Activated CD8-positive, alpha-beta T cell treated with anti-CD3 and anti-CD28 coated beads for 36 hours (primary cell): Measurements from ENCODE around the gene PPP1R27. TPM values are rescaled to one million over a fixed set of nuclear protein-coding genes. Genes with fewer than 3 reads are reported as not detected.

Experiments used
- ATAC-seq: fragments of 200-7000 bp; cut with Tn5 transposase; one replicate; pipeline ENCODE4 v1.10.0; 2021; ENCODE audit warnings: mild to moderate bottlenecking, moderate library complexity
- CTCF ChIA-PET: fragments of 350-600 bp; sonication (Branson Sonifier 250); formaldehyde crosslinking; loops from one replicate; lab custom pipeline; 2021; ENCODE audit warnings: antibody characterized with exemption; lab: Charles Lee
- POLR2A ChIA-PET: fragments of 350-600 bp; sonication (Branson Sonifier 250); formaldehyde crosslinking; loops from one replicate; lab custom pipeline; 2021; ENCODE audit warnings: antibody characterized with exemption; lab: Charles Lee
- DNase-seq: peaks from one replicate; pipeline ENCODE4 v3.0.0-alpha.2; 2020
- H3K27ac Mint-ChIP-seq: one replicate; pipeline ENCODE4 v1.8.0; 2021; ENCODE audit warnings: mild to moderate bottlenecking, mixed read lengths
- H3K27me3 Mint-ChIP-seq: one replicate; pipeline ENCODE4 v1.8.0; 2021; ENCODE audit warnings: mixed read lengths
- H3K36me3 Mint-ChIP-seq: one replicate; pipeline ENCODE4 v1.8.0; 2021; ENCODE audit warnings: low read depth, mixed read lengths
- H3K4me1 Mint-ChIP-seq: one replicate; pipeline ENCODE4 v1.8.0; 2021; ENCODE audit warnings: low read depth, mixed read lengths
- H3K4me3 Mint-ChIP-seq: one replicate; pipeline ENCODE4 v1.8.0; 2021; ENCODE audit warnings: mild to moderate bottlenecking, moderate library complexity, mixed read lengths
- H3K9me3 Mint-ChIP-seq: one replicate; pipeline ENCODE4 v1.8.0; 2021; ENCODE audit warnings: mixed read lengths
- intact Hi-C: fragments of 100-400 bp; cut with micrococcal nuclease; formaldehyde crosslinking; loops from one replicate; pipeline ENCODE4 v1.10.0; 2022
- total RNA-seq, 2 experiments: library from RNA; stranded (reverse); gene quantifications; one replicate each; pipeline ENCODE4 v1.2.3, GENCODE V29; 2021
- TF ChIP-seq, protein P1 (sequence below): fragments of 200-600 bp; IDR thresholded peaks from one replicate; pipeline ENCODE4 v1.8.0; 2022; ENCODE audit warnings: antibody characterized with exemption, mild to moderate bottlenecking

PPP1R27 gene
- total RNA-seq, 2 experiments from 2014 or later, result not detected

DNA sequence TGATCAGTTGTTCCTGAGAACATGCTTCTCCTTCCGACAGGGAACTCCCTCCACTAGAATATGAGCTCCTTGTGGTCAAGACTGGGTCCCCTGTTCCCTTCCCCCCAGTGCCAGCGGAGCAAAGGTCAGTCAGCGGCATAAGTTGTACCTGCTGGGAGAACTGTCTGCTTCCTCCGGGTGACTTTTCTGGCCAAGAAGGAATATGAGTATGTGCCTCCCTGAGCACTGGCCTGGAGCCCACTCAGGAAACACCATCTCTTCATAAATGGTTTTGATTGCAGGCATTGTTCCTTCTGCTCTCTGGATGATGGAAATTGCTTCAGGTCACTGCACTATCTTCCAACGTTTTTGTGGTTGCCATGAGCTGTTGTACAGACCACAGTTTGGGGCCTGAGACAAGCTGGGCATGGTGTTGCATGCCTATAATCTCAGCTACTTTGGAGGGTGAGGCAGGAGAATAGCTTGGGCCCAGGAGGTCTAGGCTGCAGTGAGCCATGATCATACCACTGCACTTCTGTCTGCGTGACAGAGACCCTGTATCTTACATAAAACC, 28.3 kb upstream of the PPP1R27 start:
- intact Hi-C loops, result no loop called here
- H3K9me3 Mint-ChIP-seq, result no peaks in the 10 kb centered on the region
- H3K27ac Mint-ChIP-seq, result peak overlapping the region; percentile 85
- peaks cover 47% of the 10 kb centered on the region for H3K4me1 Mint-ChIP-seq
- TF ChIP-seq, protein P1, sequence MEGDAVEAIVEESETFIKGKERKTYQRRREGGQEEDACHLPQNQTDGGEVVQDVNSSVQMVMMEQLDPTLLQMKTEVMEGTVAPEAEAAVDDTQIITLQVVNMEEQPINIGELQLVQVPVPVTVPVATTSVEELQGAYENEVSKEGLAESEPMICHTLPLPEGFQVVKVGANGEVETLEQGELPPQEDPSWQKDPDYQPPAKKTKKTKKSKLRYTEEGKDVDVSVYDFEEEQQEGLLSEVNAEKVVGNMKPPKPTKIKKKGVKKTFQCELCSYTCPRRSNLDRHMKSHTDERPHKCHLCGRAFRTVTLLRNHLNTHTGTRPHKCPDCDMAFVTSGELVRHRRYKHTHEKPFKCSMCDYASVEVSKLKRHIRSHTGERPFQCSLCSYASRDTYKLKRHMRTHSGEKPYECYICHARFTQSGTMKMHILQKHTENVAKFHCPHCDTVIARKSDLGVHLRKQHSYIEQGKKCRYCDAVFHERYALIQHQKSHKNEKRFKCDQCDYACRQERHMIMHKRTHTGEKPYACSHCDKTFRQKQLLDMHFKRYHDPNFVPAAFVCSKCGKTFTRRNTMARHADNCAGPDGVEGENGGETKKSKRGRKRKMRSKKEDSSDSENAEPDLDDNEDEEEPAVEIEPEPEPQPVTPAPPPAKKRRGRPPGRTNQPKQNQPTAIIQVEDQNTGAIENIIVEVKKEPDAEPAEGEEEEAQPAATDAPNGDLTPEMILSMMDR, result no peak
- ChIA-PET CTCF (interaction anchor here (1.1 kb wide), 1 partner anchor 10 kb away, joined by 3 read pairs; no protein-coding TSS in a partner anchor), POLR2A (interaction anchor here (0.7 to 3.7 kb wide), 6 partner anchors 9 to 136 kb away, joined by 3 to 10 read pairs (median 4); no protein-coding TSS in a partner anchor)
- DNase-seq, result no peak
- H3K36me3 Mint-ChIP-seq, result peaks cover 57% of the 10 kb centered on the region
- no peaks in the 10 kb centered on the region for H3K27me3 Mint-ChIP-seq
- H3K4me3 Mint-ChIP-seq, result peak overlapping the region; percentile 74
- ATAC-seq, result no peak

DNA sequence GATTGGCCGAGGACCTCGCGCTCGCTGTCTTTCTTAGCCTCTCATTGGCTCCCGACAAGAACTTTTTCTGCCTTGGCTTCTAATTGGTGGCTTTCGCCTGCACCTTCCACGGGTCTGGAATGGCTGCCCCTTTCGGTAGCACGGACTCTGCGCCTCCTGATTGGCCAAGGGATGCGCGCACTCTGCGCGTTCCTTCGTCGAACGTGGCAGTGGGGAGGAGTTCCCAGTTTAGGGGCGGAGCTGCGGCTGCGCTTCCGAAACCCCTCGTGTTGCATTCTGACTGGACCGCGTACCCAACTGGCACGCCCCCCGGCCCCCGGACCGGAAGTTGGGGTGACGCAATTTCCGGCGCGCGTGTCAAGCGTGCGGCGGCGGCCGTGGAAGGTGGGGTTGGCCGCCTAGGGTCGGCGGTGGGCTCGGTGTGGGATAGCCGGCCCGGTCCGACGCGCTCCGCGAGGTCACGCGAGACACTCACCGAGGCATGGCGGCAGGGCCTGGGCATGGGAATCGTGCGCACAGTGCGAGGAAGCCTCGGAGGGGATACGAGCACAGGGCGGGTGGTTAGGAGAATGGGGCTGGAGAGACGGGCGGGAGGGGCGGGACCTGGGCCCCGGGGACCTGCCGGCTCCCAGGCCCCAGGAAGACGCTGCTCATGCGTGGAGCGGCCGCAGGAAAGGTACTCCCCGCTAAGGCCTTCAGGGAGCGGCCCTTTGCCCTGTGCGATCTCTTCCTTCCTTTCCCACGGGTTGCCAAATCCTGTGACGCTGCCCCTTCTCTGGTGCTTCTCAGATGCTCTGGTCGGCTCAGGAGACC, 26.1 kb upstream of the PPP1R27 start:
- ATAC-seq (peak; percentile 92), DNase-seq (peak; percentile 99)
- H3K4me1 Mint-ChIP-seq, result peaks cover 44% of the 10 kb centered on the region
- H3K27me3 Mint-ChIP-seq, result no peaks in the 10 kb centered on the region
- H3K4me3 Mint-ChIP-seq, result peak overlapping the region; percentile 96
- H3K9me3 Mint-ChIP-seq, result no peaks in the 10 kb centered on the region
- H3K27ac Mint-ChIP-seq, result peak overlapping the region; percentile 98
- intact Hi-C loops, result no loop called here
- TF ChIP-seq, protein P1, result no peak
- ChIA-PET POLR2A (interaction anchor here (0.8 to 4.9 kb wide), 3 partner anchors 9 to 155 kb away, joined by 4 to 38 read pairs (median 10); partner anchors contain the start of gene ARHGDIA), CTCF (interaction anchor here (1.5 to 2.3 kb wide), 2 partner anchors 9 to 67 kb away, joined by 4 to 10 read pairs; partner anchors contain the start of gene MAFG)
- H3K36me3 Mint-ChIP-seq, result peaks cover 64% of the 10 kb centered on the region

DNA sequence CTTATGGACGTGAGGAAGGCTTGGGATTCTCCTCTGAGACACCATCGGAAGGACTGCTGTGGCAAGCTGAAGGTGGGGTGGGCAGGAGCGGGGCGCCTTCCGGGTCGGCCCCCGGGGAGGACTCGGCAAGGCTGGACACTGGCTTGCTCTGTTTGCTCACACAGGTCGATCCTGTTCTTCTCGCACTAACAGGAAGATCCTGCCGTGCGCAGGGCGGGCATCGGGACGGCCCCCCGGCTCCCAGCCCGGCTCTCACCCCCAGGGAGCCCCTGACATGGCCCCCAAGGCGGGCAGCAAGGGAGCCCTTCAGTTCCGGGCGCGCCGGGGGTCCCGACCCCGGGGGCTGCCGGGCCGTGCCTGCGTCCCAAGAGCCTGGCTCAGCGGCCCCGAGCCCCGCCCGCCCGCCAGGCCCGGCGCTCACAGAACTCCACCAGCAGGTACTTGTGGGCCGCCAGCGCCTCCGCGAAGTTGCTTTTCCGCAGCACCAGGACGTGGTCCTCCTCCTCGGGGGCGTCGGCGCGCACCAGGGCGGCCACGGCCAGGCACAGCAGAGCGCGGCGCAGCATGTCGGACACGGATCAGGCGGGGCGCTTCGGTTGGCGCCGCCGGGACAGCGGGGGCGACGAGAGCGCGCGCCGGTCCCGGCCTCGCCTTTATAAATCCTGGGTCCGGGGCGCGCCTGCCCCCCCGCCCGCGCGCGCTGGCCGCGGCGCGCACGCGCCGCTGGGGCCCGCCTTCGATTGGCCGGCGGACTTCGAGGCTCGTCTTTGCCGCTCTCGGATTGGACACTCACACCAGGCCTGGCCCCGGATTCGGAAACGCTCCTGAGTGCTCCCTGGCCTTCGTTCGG, 25.3 kb upstream of the PPP1R27 start, which contains the start of gene P4HB:
Gene P4HB, minus strand, starts transcription at position 630 of the 850 bp plus-strand sequence. Its CDS starts 64 bp downstream, at position 566.
- CTCF ChIA-PET, result interaction anchor here (1.0 to 2.3 kb wide), 5 partner anchors 9 to 125 kb away, joined by 4 to 10 read pairs (median 4); partner anchors contain the start of gene MAFG

More for the DNA sequence above, 25.3 kb upstream of the PPP1R27 start, which contains the start of gene P4HB:
- POLR2A ChIA-PET, result interaction anchor here (1.0 to 4.9 kb wide), 7 partner anchors 10 to 176 kb away, joined by 3 to 38 read pairs (median 10); partner anchors contain the start of genes ARHGDIA, ARL16, HGS and MCRIP1
- Mint-ChIP-seq H3K4me1 (peaks cover 44% of the 10 kb centered on the region), H3K27me3 (no peaks in the 10 kb centered on the region), H3K36me3 (peaks cover 66% of the 10 kb centered on the region), H3K27ac (peak within 1 kb of the TSS; percentile 98), H3K4me3 (peak within 1 kb of the TSS; percentile 96), H3K9me3 (no peaks in the 10 kb centered on the region)
- no peak for ATAC-seq
- TF ChIP-seq, protein P1, result no peak
- intact Hi-C loops, result no loop called here
- DNase-seq, result peak; percentile 15
